HPDE6-E6E7 (cell line): Measurements from ENCODE around the gene SLC35G6.
"Not testable (repeated sequence)": the region's sequence is repeated elsewhere in the genome, so short reads cannot be mapped to it uniquely, and the experiment has no call there.

Experiments used
- DNase-seq: peaks from one replicate; pipeline ENCODE4 v3.0.0; 2011; ENCODE audit warnings: missing footprints; ENCODE audit errors: extremely low spot score

The SLC35G6 gene

DNA sequence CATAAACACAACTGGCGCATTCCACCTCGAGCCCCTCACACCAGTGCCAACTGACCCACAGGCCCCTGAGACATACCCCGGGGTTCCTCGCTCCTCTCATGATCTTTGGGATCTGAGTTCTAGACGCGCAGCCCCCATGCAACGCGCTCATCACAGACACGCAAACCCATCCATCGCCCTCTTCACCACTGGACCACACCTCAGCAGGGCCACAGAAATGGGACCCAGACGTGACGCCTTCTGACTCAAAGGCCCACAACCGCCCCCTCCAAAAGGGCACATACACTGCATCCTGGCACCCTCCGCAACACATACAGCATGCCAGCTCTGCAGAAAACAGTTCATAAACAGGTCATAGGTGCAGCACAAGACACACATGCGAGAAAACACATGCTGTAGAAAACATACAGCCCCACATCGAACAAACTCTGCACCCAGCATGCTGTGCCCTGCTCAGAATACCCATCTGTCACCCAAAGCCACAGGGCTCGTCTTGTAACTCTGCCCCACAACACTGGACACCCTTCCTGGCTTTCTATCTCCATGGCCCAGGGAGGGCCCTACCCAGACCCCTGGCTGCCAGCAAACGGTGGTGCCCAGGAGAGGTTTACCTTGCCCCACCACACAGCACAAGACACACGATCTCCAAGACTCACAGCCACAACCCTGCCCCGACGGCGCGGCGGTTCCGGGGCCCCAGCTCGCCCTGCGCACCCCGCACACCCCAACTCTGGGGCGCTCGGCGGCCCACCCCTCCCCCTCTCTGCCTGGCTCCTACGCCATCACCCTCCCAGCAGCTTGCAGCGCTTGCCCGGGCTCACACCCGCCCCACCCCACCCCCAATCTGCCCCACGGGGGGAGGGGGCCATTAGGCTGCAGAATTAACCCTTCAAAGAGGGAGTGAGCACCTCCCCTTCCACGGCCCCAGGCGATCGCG is 2.7 kb upstream of the SLC35G6 start:
- peak; percentile 38 for DNase-seq

DNA sequence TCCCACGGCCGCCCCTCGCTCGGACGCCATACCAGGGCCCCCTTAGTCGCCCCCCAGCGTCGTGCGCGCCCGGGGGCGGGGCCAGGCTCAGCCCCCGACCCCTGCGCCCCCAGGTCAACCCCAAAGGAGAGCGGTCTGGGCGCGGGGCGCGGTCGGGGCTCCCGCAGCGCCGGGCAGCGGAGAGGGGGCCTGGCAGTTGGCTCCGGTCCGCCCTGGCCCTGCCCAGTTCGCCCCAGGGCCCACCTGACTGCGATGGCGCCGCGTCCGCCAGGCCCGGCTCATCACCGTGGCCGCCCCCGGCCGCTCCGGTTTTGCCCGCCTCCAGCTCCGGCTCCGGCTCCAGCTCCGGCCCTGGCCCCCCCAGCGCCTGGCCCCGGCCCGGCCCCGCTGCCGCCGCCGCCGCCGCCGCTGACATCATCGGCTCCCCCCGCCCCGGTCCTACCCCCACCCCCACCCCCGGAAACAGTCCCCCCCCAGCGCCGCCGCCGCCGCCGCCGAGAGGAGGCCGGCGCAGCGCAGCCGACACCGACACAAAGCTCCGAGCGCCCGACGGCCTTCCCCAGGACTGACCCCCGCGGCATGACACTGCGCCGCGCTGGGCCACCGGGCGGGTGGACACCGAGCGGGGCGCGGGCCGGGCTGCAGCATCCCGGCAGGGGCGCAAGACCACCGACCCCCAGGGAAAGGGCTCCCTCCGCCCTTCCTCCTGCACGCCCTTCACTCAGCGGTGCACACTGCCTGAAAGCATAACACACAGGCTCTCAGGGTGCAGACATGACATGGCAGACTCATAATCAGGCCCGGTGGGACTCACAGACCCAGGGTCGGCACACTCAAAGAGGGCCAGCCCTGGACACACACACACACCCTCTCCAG is 1.8 kb upstream of the SLC35G6 start, which contains the start of gene ZBTB4:
Gene ZBTB4, minus strand, starts transcription at position 419 of the 876 bp plus-strand sequence. CDS start 12,830 bp downstream, outside the sequence.
- no peak for DNase-seq

DNA sequence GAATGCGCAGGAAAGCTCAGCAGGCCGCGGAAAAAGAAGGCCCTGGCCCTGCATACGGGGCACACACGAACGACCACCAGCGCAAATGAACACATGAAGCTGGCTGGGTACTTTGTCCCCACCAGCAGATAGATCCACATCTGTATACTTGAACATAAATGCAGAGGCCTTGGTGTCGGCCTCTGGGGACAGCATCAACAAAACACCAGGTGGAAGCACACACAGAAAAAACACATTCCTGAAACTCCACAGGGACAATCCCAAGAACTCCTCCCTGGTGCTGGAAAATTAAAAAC is 1.2 kb upstream of the SLC35G6 start:
- DNase-seq = no peak

DNA sequence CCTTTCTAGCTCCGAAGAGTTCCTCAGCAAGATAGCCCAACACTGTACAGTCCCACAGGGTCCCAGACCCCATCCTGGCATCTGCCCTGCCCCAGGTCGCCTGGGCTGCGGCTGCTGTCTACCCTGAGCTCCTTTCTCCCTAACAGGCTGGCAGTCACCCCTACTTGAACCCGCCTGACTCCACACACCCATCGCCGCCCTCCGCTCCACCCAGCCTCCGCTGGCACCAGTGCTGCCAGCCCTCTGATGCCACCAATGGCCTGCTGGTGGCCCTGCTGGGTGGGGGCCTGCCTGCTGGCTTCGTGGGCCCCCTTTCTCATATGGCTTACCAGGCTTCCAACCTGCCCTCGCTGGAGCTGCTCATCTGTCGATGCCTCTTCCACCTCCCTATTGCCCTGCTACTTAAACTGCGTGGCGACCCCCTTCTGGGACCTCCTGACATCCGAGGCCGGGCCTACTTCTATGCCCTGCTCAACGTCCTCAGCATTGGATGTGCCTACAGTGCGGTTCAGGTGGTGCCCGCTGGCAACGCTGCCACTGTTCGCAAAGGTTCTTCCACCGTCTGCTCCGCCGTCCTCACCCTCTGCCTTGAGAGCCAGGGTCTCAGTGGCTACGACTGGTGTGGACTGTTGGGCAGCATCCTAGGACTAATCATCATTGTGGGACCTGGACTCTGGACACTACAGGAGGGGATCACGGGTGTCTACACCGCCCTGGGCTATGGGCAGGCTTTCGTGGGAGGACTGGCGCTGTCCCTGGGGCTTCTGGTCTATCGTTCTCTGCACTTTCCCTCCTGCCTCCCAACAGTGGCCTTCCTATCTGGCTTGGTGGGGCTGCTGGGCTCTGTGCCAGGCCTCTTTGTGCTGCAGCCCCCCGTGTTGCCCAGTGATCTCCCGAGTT is 846 bp downstream of the SLC35G6 start:
- DNase-seq = not testable (repeated sequence)

DNA sequence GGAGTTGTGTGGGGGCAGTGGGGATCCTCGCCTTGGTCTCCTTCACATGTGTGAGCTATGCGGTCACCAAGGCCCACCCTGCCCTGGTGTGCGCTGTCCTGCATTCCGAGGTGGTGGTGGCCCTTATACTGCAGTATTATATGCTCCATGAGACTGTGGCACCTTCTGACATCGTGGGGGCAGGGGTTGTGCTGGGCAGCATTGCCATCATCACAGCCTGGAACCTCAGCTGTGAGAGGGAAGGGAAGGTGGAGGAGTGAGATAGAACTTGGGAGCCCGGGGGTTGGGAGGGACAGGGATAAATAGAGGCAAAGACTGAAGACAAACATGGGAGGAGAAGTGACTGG is 1.5 kb downstream of the SLC35G6 start:
- not testable (repeated sequence) for DNase-seq

DNA sequence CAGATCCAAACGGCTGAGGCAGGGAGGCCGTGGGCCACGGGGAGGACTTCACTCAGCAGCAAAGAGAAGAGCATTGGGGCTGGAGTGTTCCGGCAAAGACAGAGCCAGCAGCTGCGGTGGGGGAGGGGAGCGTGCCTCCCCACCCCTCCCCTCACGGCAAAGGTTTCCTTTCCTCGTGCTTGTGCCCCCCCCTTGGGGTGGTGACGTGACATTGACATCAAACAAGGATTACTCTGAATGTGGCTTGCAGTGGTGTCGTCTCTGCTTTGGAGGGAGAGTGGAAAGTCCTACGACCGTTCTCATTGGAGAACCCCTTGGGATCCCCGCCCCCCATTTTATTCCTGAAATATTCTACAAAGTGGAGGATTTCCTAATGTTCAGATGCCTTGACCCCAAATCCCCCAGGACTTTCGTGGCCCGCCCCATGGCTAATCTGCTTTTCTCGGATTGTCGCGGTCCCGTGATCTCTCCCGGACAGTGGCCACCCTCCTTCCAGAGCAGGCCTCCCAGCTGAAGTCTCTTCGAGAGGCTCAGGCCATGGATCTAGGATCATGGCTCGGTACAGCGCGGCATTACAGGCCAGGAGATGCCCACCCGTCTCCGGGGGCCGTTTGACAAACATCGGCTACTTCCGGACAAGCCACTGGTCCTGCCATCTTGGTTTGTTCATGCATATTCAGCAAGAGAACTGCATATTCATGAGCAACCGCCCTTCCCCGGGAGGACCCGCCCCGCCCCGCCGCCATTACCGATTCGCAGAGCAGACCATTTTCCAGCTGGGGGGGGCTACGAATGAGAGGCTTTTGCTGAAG is 2.2 kb downstream of the SLC35G6 start:
- DNase-seq = peak; percentile 76

DNA sequence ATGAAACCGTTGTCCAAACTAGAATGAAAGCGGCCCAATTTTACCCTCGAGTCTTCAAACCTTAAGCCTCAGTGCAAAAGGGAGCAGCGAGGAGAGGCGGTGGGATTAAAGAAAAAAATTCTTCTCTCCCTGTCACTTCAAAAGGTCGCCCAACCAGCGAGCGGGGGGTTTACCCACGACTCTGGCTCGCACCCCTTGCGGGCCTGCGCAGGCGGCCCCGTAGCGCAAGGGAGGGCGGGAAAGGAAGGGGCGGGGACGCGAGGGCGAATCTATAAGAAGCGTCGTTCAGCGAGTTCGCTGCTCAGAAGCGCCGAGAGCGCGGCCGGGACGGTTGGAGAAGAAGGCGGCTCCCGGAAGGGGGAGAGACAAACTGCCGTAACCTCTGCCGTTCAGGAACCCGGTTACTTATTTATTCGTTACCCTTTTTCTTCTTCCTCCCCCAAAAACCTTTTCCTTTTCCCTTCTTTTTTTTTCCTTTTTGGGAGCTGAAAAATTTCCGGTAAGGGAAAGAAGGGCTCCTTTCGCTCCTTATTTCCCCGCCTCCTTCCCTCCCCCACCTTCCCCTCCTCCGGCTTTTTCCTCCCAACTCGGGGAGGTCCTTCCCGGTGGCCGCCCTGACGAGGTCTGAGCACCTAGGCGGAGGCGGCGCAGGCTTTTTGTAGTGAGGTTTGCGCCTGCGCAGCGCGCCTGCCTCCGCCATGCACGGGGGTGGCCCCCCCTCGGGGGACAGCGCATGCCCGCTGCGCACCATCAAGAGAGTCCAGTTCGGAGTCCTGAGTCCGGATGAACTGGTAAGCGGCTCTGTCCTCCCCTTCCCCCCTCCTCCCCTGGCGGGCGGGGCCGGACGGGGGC is 3.0 kb downstream of the SLC35G6 start, which contains the start of gene POLR2A:
Gene POLR2A, plus strand, starts transcription at position 300 of the 852 bp plus-strand sequence.
- DNase-seq = peak; percentile 96

DNA sequence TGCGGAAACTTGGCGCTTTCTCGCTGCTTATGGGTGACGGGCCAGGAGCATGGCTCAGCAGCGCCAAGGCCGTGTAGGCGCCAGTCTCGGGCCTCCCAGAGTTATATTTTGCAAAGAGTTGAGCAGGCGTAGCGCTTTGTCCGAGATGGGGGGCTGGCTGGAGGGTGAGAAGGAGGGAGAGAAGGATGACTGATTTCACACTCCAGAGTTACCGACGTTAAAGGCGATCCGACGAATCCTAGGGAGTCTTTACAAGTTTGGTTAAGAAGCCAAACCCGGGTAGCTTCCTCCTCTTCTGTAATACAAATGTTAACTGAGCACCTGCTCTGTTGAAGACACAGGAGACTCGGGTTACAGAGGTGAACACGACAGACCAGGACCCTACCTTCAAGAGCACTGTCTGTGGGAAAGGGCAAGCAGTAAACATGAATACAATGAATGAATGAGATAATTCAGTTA is 3.7 kb downstream of the SLC35G6 start:
- no peak for DNase-seq

DNA sequence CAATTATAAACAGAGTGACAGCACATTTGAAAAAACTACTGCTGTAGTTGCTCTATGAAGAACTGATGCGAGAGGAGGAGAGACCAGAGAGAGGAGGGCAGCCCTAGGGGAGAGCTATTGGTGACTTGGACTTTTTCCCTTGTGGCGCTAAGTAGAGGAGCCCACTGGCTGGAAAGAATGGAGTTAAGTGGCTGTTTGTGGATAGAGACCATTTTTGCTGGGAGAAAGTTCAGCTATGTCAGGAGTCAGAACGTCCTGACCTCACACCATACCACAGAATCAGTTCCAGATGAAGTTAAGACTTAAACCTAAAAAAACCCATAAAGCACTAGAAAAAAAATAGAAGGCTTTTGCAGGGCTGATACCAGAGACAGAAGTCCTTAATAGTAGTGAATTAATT is 4.9 kb downstream of the SLC35G6 start:
- DNase-seq = no peak

DNA sequence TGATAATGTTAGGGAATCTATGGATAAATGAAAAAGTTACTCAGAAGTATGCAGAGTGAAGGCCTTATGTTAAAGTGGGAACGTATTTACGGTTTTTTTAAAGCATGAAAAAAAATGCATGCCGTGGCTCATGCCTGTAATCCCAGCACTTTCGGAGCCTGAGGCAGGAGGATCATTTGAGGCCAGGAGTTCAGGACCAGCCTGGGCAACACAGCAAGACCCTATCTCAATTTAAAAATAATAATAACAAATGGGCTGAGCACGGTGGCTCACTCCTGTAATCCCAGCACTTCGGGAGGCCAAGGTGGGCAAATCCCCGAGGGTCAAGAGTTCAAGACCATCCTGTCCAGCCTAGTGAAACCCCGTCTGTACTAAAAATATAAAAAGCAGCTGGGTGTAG is 8.9 kb downstream of the SLC35G6 start:
- no peak for DNase-seq

DNA sequence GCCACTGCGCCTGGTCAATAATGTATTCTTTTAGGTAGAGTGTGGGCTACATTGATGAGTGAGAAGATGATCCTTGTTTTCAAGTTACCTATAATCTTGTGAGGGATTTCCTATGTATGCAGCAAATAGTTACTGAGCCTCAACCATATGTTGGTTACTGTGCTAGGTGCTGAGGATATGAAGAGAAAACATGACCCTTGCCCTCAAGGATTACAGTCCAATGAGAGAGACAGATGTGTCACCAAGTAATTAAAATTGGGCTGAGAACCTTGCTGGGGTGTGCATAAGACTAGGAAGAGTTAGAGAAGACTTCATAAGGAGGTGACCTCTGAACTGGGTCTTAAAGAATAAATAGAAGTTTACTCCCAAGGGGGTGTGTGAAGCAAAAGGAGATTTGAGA is 10.3 kb downstream of the SLC35G6 start:
- no peak for DNase-seq

DNA sequence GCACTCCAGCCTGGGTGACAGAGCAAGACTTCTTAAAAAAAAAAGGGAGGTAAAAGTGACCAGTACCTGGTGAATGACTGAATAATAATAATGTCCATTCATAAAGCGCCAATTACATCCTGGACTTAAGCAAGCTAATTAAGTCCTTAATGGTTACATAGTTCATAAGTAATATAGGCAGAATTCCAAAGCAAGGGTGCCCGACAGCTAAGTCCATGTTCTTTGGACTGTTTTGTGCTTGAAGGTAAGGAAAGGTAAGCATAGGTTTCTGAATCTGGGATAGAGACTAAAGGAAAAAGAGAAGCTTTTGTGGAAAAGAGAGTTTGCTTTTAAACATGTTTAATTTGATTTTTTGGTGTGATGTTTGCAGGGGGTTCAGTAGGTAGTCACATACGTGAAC is 12.7 kb downstream of the SLC35G6 start:
- no peak for DNase-seq

DNA sequence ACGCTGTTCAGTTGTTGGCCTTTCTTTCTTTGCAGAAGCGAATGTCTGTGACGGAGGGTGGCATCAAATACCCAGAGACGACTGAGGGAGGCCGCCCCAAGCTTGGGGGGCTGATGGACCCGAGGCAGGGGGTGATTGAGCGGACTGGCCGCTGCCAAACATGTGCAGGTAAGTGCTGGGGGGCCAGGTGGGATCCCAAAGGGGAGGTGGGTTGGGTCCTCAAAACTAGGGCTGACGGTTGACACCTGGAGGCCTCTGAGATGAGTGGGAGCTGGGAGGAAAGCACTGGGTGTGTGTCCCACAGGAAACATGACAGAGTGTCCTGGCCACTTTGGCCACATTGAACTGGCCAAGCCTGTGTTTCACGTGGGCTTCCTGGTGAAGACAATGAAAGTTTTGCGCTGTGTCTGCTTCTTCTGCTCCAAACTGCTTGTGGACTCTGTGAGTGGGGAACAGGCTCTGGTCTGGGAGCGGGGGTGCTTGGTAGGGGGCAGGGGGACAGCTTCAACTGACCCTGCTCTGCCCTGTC is 14.7 kb downstream of the SLC35G6 start:
- DNase-seq = no peak

DNA sequence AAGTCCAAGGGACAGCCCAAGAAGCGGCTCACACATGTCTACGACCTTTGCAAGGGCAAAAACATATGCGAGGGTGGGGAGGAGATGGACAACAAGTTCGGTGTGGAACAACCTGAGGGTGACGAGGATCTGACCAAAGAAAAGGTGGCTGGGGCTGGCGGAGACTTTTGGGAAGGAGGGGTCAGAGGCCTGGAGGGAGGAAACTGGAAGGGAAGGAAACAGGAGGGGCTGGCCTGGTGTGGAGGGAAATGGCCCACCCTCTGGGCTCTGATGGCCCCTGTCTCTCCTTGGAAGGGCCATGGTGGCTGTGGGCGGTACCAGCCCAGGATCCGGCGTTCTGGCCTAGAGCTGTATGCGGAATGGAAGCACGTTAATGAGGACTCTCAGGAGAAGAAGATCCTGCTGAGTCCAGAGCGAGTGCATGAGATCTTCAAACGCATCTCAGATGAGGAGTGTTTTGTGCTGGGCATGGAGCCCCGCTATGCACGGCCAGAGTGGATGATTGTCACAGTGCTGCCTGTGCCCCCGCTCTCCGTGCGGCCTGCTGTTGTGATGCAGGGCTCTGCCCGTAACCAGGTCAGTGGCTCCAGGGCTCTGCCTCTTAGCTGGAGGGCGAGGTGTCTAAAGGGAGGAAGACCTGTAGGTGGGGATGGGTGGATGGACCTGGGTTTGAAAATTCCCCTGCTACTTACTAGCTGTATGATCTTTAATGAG is 15.4 kb downstream of the SLC35G6 start:
- DNase-seq = no peak

DNA sequence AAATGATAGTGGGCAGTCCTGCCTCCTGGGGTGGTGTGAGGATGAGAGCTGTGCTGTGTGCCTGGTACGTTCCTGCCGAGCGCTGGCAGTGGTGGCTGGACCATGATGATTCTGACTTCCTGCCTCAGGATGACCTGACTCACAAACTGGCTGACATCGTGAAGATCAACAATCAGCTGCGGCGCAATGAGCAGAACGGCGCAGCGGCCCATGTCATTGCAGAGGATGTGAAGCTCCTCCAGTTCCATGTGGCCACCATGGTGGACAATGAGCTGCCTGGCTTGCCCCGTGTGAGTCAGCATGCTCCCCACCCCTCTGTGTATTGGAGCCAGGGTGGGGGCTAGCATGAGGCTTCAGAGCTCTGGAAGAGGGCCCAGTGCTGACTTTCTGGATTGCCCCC is 16.0 kb downstream of the SLC35G6 start:
- DNase-seq = no peak

DNA sequence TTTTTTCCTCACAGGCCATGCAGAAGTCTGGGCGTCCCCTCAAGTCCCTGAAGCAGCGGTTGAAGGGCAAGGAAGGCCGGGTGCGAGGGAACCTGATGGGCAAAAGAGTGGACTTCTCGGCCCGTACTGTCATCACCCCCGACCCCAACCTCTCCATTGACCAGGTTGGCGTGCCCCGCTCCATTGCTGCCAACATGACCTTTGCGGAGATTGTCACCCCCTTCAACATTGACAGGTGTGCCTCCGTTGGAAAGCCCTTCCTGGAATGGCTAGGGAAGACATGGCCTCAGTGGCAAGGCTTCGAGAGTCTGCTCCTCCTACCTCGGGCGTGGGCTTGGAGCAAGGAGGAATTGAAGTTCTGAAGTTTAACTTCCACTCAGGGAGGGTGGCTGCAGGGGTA is 16.4 kb downstream of the SLC35G6 start:
- DNase-seq = no peak

DNA sequence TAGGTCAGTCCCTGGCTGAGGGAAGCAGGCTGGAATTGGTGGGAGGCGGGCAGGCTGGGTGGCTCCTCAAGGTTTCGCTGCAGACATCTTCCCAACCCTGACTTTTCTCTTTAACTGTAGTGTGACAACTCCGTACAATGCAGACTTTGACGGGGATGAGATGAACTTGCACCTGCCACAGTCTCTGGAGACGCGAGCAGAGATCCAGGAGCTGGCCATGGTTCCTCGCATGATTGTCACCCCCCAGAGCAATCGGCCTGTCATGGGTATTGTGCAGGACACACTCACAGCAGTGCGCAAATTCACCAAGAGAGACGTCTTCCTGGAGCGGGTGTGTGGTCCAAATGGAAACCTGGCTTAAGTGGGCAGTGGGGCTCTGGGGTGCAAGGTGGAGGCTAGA is 17.9 kb downstream of the SLC35G6 start:
- DNase-seq = no peak

DNA sequence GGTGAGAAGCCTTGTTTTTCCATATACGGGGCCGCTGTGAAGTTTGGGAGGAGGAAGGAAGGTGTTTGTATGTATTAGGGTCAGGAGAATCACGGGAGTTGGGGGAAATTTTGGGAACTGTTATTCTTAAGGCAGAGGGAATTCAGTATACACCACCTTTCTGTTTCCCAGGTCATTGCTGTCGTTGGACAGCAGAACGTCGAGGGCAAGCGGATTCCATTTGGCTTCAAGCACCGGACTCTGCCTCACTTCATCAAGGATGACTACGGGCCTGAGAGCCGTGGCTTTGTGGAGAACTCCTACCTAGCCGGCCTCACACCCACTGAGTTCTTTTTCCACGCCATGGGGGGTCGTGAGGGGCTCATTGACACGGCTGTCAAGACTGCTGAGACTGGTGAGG is 20.5 kb downstream of the SLC35G6 start:
- no peak for DNase-seq
